Neutrophil (primary cell): ENCODE measurements around the gene ERICH6.

ENCODE experiments used
- H3K27ac ChIP-seq: fragments of 200-600 bp; sonication (generic); 2 replicates; pipeline ENCODE4 v1.5.1; 2016; ENCODE audit warnings: mild to moderate bottlenecking, moderate library complexity
- H3K27me3 ChIP-seq: fragments of 200-600 bp; sonication (generic); 2 replicates; pipeline ENCODE4 v1.6.0; 2016; ENCODE audit warnings: mild to moderate bottlenecking
- H3K36me3 ChIP-seq: fragments of 200-600 bp; sonication (generic); 2 replicates; pipeline ENCODE4 v1.5.1; 2017
- H3K4me1 ChIP-seq, 2 experiments: fragments of 200-600 bp in 1 of 2; sonication (generic) in 1 of 2; 1 replicate in 1 of 2; 2 replicates in 1 of 2; pipeline versions ENCODE4 v1.5.1 to v1.6.1; 2013 to 2016; ENCODE audit warnings: low read depth in 1 of 2, low read length in 1 of 2, mild to moderate bottlenecking in 1 of 2, moderate library complexity in 1 of 2; ENCODE audit not compliant: control insufficient read depth in 1 of 2, insufficient read depth in 1 of 2
- H3K4me3 ChIP-seq, 2 experiments: fragments of 200-600 bp in 1 of 2; sonication (generic) in 1 of 2; 1 replicate in 1 of 2; 2 replicates in 1 of 2; pipeline ENCODE4 v1.5.1; 2013 to 2016; ENCODE audit warnings: low read depth in 1 of 2, low read length in 1 of 2, mild to moderate bottlenecking in 1 of 2, moderate library complexity in 1 of 2
- H3K9me3 ChIP-seq: fragments of 200-600 bp; sonication (generic); 2 replicates; pipeline ENCODE4 v1.5.1; 2016
- TF ChIP-seq, protein P1 (sequence below): fragments of 200-600 bp; sonication (generic); IDR thresholded peaks from 2 replicates; pipeline ENCODE4 v1.5.1; 2016; ENCODE audit warnings: antibody characterized with exemption

Gene ERICH6

DNA sequence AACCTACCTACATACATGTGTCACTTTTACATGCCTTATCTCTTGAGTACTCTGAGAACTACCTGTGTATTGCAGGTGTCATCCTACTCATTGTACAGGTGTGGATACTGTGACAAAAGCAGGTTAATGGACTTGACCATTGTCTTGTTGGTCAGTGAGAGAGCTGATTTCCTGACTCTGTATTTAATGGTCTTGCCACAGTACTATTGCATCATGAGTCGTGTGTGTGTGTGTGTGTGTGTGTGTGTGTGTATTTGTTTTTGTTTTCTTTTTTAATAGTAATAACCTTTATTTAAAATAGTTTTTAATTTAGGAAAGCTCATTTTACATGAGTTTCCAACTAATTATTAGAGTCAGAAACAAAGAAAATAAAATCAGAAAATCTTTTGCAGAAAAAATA lies 92.9 kb downstream of the ERICH6 start:
- TF ChIP-seq, protein P1, sequence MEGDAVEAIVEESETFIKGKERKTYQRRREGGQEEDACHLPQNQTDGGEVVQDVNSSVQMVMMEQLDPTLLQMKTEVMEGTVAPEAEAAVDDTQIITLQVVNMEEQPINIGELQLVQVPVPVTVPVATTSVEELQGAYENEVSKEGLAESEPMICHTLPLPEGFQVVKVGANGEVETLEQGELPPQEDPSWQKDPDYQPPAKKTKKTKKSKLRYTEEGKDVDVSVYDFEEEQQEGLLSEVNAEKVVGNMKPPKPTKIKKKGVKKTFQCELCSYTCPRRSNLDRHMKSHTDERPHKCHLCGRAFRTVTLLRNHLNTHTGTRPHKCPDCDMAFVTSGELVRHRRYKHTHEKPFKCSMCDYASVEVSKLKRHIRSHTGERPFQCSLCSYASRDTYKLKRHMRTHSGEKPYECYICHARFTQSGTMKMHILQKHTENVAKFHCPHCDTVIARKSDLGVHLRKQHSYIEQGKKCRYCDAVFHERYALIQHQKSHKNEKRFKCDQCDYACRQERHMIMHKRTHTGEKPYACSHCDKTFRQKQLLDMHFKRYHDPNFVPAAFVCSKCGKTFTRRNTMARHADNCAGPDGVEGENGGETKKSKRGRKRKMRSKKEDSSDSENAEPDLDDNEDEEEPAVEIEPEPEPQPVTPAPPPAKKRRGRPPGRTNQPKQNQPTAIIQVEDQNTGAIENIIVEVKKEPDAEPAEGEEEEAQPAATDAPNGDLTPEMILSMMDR, result no peak
- no peaks in the 10 kb centered on the region for H3K9me3 ChIP-seq
- H3K27me3 ChIP-seq, result no peaks in the 10 kb centered on the region

DNA sequence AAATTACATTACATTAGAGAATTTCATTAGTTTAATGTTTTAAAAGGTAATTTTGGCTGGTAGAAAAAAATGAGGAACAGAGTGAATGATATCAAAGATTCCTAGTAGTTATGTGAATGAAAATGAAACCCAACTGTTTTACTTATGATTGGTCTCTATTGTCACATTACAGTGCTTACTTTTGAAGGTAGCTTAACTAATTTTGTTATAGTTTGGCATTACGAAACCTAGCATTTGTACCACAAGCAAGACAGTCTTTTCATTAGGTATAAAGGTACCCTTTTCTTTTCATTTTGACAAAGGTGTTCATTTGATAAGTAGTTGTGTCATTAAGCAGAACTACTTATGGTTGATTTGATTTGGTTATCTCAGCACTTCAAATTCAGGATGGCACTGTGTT lies 93.7 kb downstream of the ERICH6 start:
- peaks cover 38 to 45% of the 10 kb centered on the region in 2 experiments for H3K4me1 ChIP-seq

More for the DNA sequence above, 92.9 kb downstream of the ERICH6 start:
- peaks cover 30 to 37% of the 10 kb centered on the region in 2 experiments for H3K4me1 ChIP-seq
- H3K4me3 ChIP-seq, result no peak overlapping the region
- peaks cover 10% of the 10 kb centered on the region for H3K36me3 ChIP-seq
- H3K27ac ChIP-seq, result peak overlapping the region; percentile 37

More for the DNA sequence above, 93.7 kb downstream of the ERICH6 start:
- Histone ChIP-seq H3K9me3 (no peaks in the 10 kb centered on the region), H3K36me3 (peaks cover 10% of the 10 kb centered on the region), H3K27me3 (no peaks in the 10 kb centered on the region), H3K4me3 (no peak overlapping the region), H3K27ac (peak overlapping the region; percentile 37)
- TF ChIP-seq, protein P1, result no peak
